Spinal cord (tissue), 10 donors: ENCODE measurements around the gene DHRS7B. TPM values are rescaled to one million over a fixed set of nuclear protein-coding genes. Genes with fewer than 3 reads are reported as not detected.
A peak's percentile ranks its signal among the peaks of the same experiment; 100 is the strongest.
"Not testable (repeated sequence)": the region's sequence is repeated elsewhere in the genome, so short reads cannot be mapped to it uniquely, and the experiment has no call there.

ENCODE experiments used
- DNase-seq, 6 donors: peaks; one replicate each; pipeline versions ENCODE4 v3.0.0 to v3.0.0-alpha.2; 2013 to 2015; ENCODE audit warnings: low spot score in 6 of 6, low read depth in 4 of 6
- H3K27ac ChIP-seq: one replicate; pipeline ENCODE4 v1.5.1; 2013; ENCODE audit warnings: low read depth, low read length, control low read depth
- H3K27me3 ChIP-seq: one replicate; pipeline ENCODE4 v1.6.1; 2013; ENCODE audit warnings: low read length; ENCODE audit not compliant: control insufficient read depth, insufficient read depth
- H3K36me3 ChIP-seq: one replicate; pipeline ENCODE4 v1.6.1; 2013; ENCODE audit warnings: low read length; ENCODE audit not compliant: control insufficient read depth, insufficient read depth
- H3K4me1 ChIP-seq: one replicate; pipeline ENCODE4 v1.6.1; 2013; ENCODE audit warnings: low read length; ENCODE audit not compliant: control insufficient read depth, insufficient read depth
- H3K4me3 ChIP-seq: one replicate; pipeline ENCODE4 v1.5.1; 2013; ENCODE audit warnings: low read depth, low read length, control low read depth
- H3K9me3 ChIP-seq: one replicate; pipeline ENCODE4 v1.6.1; 2013; ENCODE audit warnings: low read length; ENCODE audit not compliant: control insufficient read depth, insufficient read depth
- WGBS: methylation state at CpG from one replicate; pipeline ENCODE4 v1.1.5; 2013; ENCODE audit warnings: missing lambda C conversion rate; ENCODE audit not compliant: insufficient coverage; 5-methylcytosine and 5-hydroxymethylcytosine counted together
- polyA plus RNA-seq, 2 donors: library from polyadenylated mRNA; unstranded; fragments of 120-200 nt; gene quantifications; one replicate each; pipeline ENCODE4 v1.2.1, GENCODE V29; 2013; ENCODE audit not compliant: insufficient read length in 2 of 2
- total RNA-seq, 2 donors: library from RNA; depleted of rRNA in 1 of 2; stranded (reverse); fragments of 120-200 nt in 1 of 2; fragments of >200 nt in 1 of 2; gene quantifications; one replicate each; pipeline versions ENCODE4 v1.2.3 to v1.2.4, GENCODE V29; 2013 to 2014
- donor health status: healthy.

The DHRS7B gene
- total and polyA plus RNA-seq, 4 donors: 20.3 to 43.2 (median 31.9) TPM

DNA sequence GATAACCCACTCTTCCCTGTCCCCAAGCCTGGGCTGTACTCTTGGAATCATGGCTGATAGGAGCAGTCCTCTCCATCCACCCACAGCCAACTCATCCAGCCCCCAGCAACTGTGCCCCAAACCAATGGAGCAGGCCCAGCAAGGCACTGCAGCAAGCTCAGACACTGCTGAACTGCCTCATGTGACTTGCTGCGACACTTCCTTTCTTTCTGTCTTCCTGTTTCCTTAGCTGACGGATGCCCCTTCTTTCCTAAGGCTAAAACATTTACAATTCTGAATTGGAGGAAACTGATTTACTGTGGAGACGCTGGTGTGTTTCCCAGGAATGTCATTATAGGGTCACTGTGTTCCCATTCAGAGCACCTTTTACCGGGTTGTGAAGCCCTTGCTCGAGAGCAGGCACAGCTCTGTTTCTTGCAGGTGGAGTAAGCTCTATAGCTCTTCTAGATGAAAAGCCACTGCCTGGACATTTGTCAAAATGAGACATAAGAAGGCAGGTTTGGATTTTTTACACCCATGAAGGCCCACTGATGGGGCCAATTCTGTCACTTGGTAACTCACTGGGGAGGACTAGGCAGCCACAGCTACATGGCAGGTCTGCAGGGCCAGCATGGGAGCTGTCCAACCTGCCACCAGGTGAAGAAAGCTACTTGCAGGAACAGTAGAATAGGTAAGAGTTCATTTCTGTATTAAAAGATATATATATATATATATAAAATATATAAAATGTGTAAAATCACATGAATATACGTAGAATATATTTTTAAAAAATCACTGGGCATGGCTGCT lies 59.8 kb downstream of the DHRS7B start:
- no peaks in the 10 kb centered on the region for H3K9me3 ChIP-seq
- WGBS: 82% methylated on average over 4 of the region's 6 CpGs
- H3K4me1 ChIP-seq: no peaks in the 10 kb centered on the region
- H3K4me3 ChIP-seq: no peak overlapping the region
- no peaks in the 10 kb centered on the region for H3K27me3 ChIP-seq
- H3K27ac ChIP-seq: no peak overlapping the region
- DNase-seq: no peak
- H3K36me3 ChIP-seq: peaks cover 35% of the 10 kb centered on the region

GRCh38 chr17:21189361-21189760 lies 62.6 kb downstream of the DHRS7B start:
- peaks cover 31% of the 10 kb centered on the region for H3K36me3 ChIP-seq
- 100% methylated on average over 4 of the region's 4 CpGs for WGBS
- no peaks in the 10 kb centered on the region for H3K27me3 ChIP-seq
- H3K27ac ChIP-seq: no peak overlapping the region
- H3K9me3 ChIP-seq: no peaks in the 10 kb centered on the region
- H3K4me1 ChIP-seq: peaks cover 8% of the 10 kb centered on the region
- no peak overlapping the region for H3K4me3 ChIP-seq
- DNase-seq: no peak

GRCh38 chr17:21190078-21190477 lies 63.3 kb downstream of the DHRS7B start:
- peaks cover 14% of the 10 kb centered on the region for H3K4me1 ChIP-seq
- DNase-seq: no peak
- no peaks in the 10 kb centered on the region for H3K9me3 ChIP-seq
- H3K4me3 ChIP-seq: no peak overlapping the region
- H3K27ac ChIP-seq: no peak overlapping the region
- peaks cover 28% of the 10 kb centered on the region for H3K36me3 ChIP-seq
- WGBS: 94% methylated on average over 2 of the region's 6 CpGs
- no peaks in the 10 kb centered on the region for H3K27me3 ChIP-seq

GRCh38 chr17:21191698-21192097 lies 64.9 kb downstream of the DHRS7B start:
- Histone ChIP-seq H3K36me3 (peaks cover 33% of the 10 kb centered on the region), H3K27me3 (no peaks in the 10 kb centered on the region), H3K4me1 (peaks cover 23% of the 10 kb centered on the region), H3K27ac (no peak overlapping the region), H3K9me3 (no peaks in the 10 kb centered on the region), H3K4me3 (no peak overlapping the region)
- no peak for DNase-seq
- 63% methylated on average over 2 of the region's 2 CpGs for WGBS

DNA sequence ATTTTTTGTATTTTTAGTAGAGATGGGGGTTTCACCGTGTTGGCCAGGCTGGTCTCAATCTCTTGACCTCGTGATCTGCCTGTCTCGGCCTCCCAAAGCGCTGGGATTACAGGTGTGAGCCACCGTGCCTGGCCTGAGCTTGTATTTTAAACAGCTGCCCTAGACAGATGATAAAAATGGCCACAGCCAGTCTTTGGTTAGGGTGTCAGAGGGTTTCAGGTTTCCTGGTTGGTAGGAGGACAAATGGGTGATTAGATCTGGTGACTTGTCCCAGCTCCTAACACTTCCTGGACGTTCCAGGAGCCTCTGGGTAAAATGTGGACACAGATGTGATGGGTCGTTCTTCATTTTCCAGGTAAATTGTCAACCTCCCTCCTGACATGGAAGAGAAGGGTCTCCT lies 65.7 kb downstream of the DHRS7B start:
- not testable (repeated sequence) for H3K27me3 ChIP-seq, H3K4me3 ChIP-seq, H3K27ac ChIP-seq, H3K9me3 ChIP-seq, DNase-seq
- Histone ChIP-seq H3K36me3 (peaks cover 37% of the 10 kb centered on the region), H3K4me1 (peaks cover 23% of the 10 kb centered on the region)
- 94% methylated on average over 5 of the region's 7 CpGs for WGBS

DNA sequence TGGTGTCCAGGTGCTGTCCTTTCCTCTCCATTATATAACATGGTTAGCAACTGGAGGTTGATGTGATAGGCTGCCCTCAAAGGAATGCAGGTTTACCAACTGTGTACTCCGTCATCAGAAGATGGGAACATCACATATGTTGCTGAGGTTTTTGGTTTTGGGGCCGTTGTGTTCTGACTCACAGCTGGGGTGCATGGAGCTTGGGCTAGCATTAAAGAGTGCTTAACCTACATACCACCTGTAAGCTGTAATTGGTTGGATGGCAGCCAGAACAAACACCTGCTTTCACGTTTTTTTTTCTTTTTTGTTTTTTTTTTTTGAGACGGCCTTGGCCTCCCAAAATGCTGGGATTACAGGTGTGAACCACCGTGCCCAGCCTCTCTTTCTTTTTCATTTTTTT lies 66.3 kb downstream of the DHRS7B start:
- no peak for DNase-seq
- Histone ChIP-seq H3K9me3 (no peaks in the 10 kb centered on the region), H3K4me1 (peaks cover 23% of the 10 kb centered on the region), H3K27ac (no peak overlapping the region), H3K4me3 (no peak overlapping the region), H3K36me3 (peaks cover 43% of the 10 kb centered on the region), H3K27me3 (no peaks in the 10 kb centered on the region)
- 67% methylated on average over 1 of the region's 5 CpGs for WGBS

DNA sequence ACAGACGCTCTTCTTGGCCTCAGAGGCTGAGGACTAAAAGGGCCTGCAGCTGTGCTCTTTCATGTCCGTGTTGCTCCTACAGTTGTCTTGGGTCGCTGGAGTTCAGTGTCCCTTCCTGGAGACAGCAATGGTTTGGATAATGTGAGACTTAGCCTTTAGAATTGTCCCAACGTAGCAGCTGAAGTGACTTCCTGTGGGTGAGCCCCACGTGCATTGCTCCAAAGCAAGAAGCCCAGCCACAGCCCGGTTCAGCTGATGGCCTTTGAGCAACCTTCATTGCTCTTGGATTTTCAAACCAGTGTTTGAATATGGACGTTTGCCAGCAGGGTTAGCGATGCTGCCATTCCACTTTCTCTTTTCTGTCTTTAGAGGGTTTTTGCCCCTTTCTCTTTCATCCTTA lies 67.5 kb downstream of the DHRS7B start:
- DNase-seq: peak in 1 of 6 donors; percentile 30
- Histone ChIP-seq H3K4me3 (no peak overlapping the region), H3K9me3 (no peaks in the 10 kb centered on the region), H3K4me1 (peaks cover 28% of the 10 kb centered on the region), H3K27me3 (no peaks in the 10 kb centered on the region), H3K36me3 (peaks cover 44% of the 10 kb centered on the region), H3K27ac (peak overlapping the region; percentile 35)
- 43% methylated on average over 5 of the region's 8 CpGs for WGBS

DNA sequence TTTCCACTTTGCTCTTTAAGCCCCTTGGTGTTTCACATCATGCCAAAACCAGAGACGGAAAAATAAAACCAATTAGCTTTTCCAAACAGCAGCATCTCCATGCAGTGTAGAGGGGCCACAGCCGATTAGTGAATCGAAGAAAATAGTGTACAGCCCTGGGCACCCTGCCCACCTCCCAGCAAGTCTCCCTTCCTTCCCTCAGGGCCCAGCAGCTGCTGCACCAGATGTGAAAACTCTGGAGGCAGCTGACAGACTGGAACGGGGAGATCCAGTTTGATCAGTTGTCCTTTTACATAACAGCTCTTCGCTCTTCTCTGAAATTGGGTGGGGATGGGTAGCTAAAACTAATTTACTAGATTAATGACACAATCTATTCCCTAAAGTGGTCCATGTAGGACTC lies 67.9 kb downstream of the DHRS7B start:
- peaks cover 44% of the 10 kb centered on the region for H3K36me3 ChIP-seq
- WGBS: 25% methylated on average over 2 of the region's 5 CpGs
- H3K27ac ChIP-seq: peak overlapping the region; percentile 35
- peak in 4 of 6 donors; percentile 45 to 89 (median 64) for DNase-seq
- H3K4me1 ChIP-seq: peaks cover 32% of the 10 kb centered on the region
- H3K27me3 ChIP-seq: no peaks in the 10 kb centered on the region
- no peaks in the 10 kb centered on the region for H3K9me3 ChIP-seq
- no peak overlapping the region for H3K4me3 ChIP-seq

DNA sequence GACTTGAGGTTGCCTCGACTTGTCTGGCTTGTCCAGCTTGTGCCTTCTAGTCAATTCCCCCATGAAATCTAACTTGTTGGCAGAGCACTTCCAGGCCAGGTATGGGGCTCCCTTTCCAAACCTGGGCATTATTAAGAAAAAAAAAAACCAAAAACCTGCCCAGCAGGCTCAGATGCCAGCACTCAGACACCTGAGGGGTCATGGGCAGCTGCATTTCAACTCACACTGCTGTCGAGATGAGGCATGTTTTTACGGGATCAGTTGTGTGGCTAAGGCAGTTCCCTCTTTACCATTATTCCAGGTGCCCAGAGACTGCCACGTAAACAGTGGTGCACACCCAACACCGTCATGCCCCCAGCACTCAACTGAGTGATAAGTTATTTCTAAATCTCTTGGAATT lies 69.4 kb downstream of the DHRS7B start:
- H3K9me3 ChIP-seq: no peaks in the 10 kb centered on the region
- no peaks in the 10 kb centered on the region for H3K27me3 ChIP-seq
- peaks cover 36% of the 10 kb centered on the region for H3K4me1 ChIP-seq
- H3K27ac ChIP-seq: no peak overlapping the region
- WGBS: 96% methylated on average over 3 of the region's 5 CpGs
- DNase-seq: no peak
- H3K36me3 ChIP-seq: peaks cover 44% of the 10 kb centered on the region
- H3K4me3 ChIP-seq: no peak overlapping the region

DNA sequence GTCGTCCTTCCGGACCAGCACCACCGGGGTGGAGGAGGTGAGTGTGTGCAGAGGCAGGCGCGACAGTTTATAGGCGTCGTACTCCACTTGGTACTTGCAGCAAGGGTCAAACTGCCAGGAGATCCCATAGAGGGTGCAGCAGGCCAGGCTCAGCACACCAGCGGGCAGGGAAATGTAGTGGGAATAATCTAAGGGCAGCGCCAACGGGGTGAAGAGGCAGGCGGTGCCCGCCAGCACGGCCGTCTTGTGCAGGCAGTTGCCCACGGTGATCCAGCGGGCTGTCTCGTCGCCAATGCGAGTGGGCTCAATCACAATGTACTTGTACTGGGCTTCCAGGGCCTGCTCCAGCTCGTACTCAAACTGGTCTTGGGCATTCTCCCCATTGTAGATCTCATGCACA lies 71.6 kb downstream of the DHRS7B start:
- no peak for DNase-seq
- WGBS: 87% methylated on average over 20 of the region's 20 CpGs
- Histone ChIP-seq H3K36me3 (peaks cover 57% of the 10 kb centered on the region), H3K27me3 (no peaks in the 10 kb centered on the region), H3K9me3 (no peaks in the 10 kb centered on the region), H3K4me1 (peaks cover 38% of the 10 kb centered on the region), H3K4me3 (no peak overlapping the region), H3K27ac (no peak overlapping the region)
